Natural killer cell treated with Interleukin-12 subunit alpha and Interleukin-12 subunit beta and Interleukin-15 and Interleukin-18, amount 100 ng/mL, for 72 hours (primary cell): ENCODE results near the gene EIF4EBP3. TPM values are rescaled to one million over a fixed set of nuclear protein-coding genes. Genes with fewer than 3 reads are reported as not detected.

ENCODE experiments used
- ATAC-seq, 2 donors: fragments of 150-1000 bp; cut with Tn5 transposase in 1 of 2; sonication (Bioruptor Pico), chemical (Tn5 transposase) in 1 of 2; 2 replicates each; pipeline ENCODE4 v1.10.0; 2021
- DNase-seq: peaks from one replicate; pipeline ENCODE4 v3.0.0; 2022; ENCODE audit warnings: low spot score
- H3K27ac Mint-ChIP-seq, 2 donors: 1 replicate in 1 of 2; 2 replicates in 1 of 2; pipeline ENCODE4 v1.8.0; 2022; ENCODE audit warnings: mixed read lengths in 2 of 2, mild to moderate bottlenecking in 1 of 2, moderate library complexity in 1 of 2
- H3K27me3 Mint-ChIP-seq, 2 donors: 1 replicate in 1 of 2; 2 replicates in 1 of 2; pipeline ENCODE4 v1.8.0; 2022; ENCODE audit warnings: mixed read lengths in 2 of 2
- H3K36me3 Mint-ChIP-seq: one replicate; pipeline ENCODE4 v1.8.0; 2022; ENCODE audit warnings: mixed read lengths
- H3K4me1 Mint-ChIP-seq, 2 donors: 1 replicate in 1 of 2; 2 replicates in 1 of 2; pipeline ENCODE4 v1.8.0; 2022; ENCODE audit warnings: low read depth in 2 of 2, mixed read lengths in 2 of 2, mild to moderate bottlenecking in 1 of 2
- H3K4me3 Mint-ChIP-seq: one replicate; pipeline ENCODE4 v1.8.0; 2022; ENCODE audit warnings: mixed read lengths
- H3K9me3 Mint-ChIP-seq: 2 replicates; pipeline ENCODE4 v1.8.0; 2022; ENCODE audit warnings: mixed read lengths
- total RNA-seq, 2 donors: library from RNA; stranded (reverse); gene quantifications; one replicate each; pipeline ENCODE4 v1.2.3, GENCODE V29; 2022

EIF4EBP3 gene
- total RNA-seq, 2 donors from 2014 or later, result 7.0 to 8.6 TPM

DNA sequence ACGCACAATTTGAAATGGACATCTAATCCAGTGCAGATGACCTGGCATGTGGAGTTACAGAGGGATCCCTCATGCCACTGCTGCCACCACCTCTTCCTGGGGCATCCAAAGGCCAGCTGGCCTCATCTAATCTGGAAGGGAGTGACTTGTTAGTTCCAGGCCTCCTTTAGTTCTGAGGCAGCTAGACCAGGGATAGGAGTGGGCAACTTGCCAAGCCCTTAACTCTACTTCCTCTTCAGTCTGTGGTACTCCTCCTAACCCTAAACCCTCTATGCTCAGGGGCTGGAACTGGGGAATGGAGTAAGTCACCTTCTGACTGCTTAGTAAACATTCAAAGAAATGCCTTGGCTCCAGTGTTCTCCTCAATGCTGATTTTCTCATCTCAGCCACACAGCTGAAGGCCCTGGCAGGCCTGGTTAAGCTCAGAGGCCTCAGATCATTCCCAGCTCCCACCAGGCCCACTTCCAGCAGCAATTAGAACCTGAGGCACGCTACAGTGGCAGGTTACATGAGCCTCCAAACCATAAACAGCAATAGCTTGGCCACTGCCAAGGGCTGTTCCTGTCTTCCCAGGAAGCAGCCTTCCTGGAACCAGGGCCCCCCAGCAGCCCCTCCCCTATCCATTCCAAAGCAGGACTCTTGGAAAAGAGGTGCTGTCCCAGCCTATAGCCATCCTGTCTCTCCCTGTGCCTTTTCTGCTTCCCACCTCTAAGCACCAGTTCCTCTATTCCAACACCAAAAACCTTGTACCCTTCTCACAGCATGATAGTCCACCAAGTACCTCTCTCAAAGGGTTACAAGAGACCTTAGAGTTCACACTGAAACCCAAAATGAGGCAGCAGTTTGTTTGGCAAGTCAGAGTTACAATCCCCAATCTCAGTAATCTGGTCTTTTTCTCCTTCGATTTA, 2.0 kb downstream of the EIF4EBP3 start:
- Mint-ChIP-seq H3K4me3 (peak overlapping the region; percentile 47), H3K4me1 (peaks cover 45 to 48% of the 10 kb centered on the region in 2 donors), H3K27ac (peak overlapping the region; percentile 37 to 93), H3K9me3 (no peaks in the 10 kb centered on the region), H3K27me3 (no peaks in the 10 kb centered on the region), H3K36me3 (peaks cover 30% of the 10 kb centered on the region)
- no peak for DNase-seq
- ATAC-seq, result no peak

DNA sequence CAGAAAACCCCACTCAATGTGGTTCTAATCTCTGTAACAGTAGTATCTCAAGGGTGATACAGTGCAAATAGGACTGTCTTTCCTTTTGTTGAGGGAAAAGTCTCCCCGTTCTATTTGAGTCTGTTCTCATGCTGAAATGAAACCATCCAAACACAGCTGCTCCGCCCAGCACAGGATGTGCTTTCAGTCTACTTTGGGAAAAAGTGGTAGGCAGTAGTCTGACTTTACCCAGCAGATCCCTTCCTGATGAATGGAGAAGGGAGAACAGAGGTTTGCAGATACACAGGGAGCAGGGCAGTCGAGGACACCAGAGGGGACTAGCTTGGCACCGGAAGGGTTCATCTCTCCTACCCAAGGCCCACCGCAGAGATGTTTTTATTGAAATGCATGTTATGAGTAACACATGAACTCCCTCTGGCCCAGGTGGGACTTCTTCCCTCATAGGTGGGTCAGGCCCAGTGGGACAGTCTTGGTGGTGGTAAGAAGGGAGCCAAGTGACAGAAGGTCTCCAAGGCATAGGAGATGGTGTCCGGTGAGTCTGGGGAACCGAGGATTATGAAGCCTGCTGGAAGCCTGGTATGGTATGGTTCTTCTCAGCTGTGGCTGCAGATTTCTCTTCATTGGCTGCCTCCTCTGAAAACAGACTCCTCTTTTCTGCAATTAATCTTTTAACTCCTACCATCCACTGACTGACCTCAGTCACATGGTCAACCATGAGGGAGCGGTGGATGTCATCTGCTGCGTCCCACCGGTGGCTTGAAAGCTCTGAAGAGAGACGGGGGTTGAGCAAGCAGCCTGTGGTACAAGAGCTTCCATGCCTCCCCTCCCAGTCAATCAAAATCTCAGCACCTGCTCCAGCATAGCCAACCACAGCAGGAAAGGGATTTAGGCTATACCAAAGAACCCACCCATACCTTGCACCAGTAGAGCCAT, 3.0 kb downstream of the EIF4EBP3 start:
- no peak for DNase-seq
- Mint-ChIP-seq H3K4me3 (no peak overlapping the region), H3K4me1 (peaks cover 53 to 55% of the 10 kb centered on the region in 2 donors), H3K9me3 (no peaks in the 10 kb centered on the region), H3K36me3 (peaks cover 29% of the 10 kb centered on the region), H3K27ac (peak overlapping the region; percentile 63 to 79), H3K27me3 (no peaks in the 10 kb centered on the region)
- ATAC-seq, result no peak

DNA sequence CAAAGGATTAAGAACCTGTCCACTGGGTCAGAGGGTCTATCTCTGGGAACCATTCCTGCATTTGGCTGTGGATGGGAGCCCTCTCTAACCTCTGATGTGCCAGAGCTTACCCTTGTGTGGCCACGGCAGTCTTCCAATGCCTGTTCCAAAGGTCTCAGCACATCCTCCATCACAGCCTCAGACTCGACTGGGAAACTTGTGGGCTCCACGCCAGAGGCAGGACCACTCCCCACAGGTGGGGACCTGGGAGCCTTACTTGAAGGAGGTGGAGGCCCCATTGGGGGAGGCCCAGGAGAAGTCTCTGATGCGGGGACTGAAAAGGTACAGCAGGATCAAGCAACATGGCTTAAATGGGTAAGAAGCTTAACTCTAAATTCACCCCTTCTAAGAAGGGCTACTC, 4.4 kb downstream of the EIF4EBP3 start:
- Mint-ChIP-seq H3K4me3 (no peak overlapping the region), H3K36me3 (peaks cover 42% of the 10 kb centered on the region), H3K9me3 (no peaks in the 10 kb centered on the region), H3K4me1 (peaks cover 63 to 68% of the 10 kb centered on the region in 2 donors), H3K27me3 (no peaks in the 10 kb centered on the region), H3K27ac (peak overlapping the region; percentile 60 to 63)
- DNase-seq, result no peak
- no peak for ATAC-seq

DNA sequence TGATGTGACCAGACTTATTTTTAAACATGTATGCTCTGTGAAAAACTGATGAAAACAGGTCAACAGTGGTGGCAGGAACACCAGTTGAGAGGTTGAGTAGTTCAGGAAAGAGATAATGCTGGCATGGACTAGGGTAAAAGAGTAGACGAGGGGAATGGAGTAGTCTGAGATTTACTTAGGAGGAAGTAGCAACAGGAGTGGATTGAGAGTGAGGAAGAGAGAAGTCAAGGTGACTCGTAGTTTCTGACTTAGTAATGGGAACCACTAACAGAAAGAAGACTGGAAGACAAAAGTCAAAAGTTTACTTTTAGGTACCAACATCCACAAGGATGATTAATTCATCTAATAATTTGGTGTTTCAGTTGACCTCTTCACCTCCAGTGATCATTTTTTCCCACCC, 6.2 kb downstream of the EIF4EBP3 start:
- Mint-ChIP-seq H3K4me1 (peaks cover 62 to 70% of the 10 kb centered on the region in 2 donors), H3K27me3 (no peaks in the 10 kb centered on the region), H3K36me3 (peaks cover 42% of the 10 kb centered on the region), H3K9me3 (no peaks in the 10 kb centered on the region), H3K27ac (peak overlapping the region; percentile 53 to 91), H3K4me3 (peak overlapping the region; percentile 89)
- ATAC-seq (no peak), DNase-seq (no peak)

DNA sequence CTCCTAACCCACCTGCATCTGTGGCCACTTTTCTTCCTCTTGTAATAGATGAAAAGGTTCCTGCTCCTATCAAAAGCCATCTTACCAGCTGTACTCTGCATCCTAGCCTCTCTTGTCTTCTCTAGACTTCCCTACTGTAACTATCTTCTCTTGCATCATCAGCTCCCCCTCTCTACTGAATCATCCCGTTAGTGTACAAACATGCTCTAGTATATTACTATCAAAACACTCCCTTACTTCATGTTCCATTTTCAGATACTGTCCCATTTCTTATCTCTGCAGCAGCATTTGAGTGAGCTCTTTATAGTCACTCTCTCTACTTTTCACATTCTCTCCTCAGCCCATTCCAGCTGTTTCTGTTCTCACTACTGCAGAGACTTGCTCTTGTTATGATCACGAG, 7.0 kb downstream of the EIF4EBP3 start:
- H3K4me3 Mint-ChIP-seq, result peak overlapping the region; percentile 89
- H3K36me3 Mint-ChIP-seq, result peaks cover 42% of the 10 kb centered on the region
- ATAC-seq (no peak), DNase-seq (no peak)
- H3K4me1 Mint-ChIP-seq, result peaks cover 54 to 66% of the 10 kb centered on the region in 2 donors
- H3K9me3 Mint-ChIP-seq, result no peaks in the 10 kb centered on the region
- H3K27ac Mint-ChIP-seq, result peak overlapping the region; percentile 53 to 91
- no peaks in the 10 kb centered on the region for H3K27me3 Mint-ChIP-seq

DNA sequence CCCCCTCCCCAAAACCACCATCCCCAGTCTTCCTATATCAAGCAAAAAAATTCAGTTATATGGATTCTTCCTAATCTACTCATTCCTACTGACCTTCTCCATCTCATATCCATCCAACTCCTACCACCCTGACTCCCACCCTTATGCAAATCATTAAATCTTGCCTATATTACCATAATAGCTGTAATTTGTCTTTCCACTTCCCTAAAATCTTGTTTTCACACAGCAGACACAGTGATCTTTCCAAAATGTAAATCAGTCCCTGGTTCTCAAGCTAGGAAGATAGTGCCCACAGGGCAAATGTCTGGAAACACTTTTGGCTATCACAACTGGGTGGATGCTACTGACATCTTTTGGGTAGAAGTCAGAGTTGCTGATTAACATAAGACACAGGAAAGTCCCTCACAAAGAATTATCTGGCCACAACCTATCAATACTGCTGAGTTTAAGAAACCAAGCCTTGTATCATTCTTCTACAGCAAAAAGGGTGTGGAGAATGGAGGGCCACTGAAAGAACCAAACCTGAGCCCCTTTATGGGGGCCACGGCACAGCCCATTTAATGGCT, 8.4 kb downstream of the EIF4EBP3 start:
- H3K9me3 Mint-ChIP-seq, result no peaks in the 10 kb centered on the region
- H3K27me3 Mint-ChIP-seq, result no peaks in the 10 kb centered on the region
- H3K36me3 Mint-ChIP-seq, result peaks cover 33% of the 10 kb centered on the region
- H3K27ac Mint-ChIP-seq, result peak overlapping the region; percentile 53 to 91
- H3K4me1 Mint-ChIP-seq, result peaks cover 48 to 58% of the 10 kb centered on the region in 2 donors
- ATAC-seq (no peak), DNase-seq (no peak)
- peak overlapping the region; percentile 89 for H3K4me3 Mint-ChIP-seq

DNA sequence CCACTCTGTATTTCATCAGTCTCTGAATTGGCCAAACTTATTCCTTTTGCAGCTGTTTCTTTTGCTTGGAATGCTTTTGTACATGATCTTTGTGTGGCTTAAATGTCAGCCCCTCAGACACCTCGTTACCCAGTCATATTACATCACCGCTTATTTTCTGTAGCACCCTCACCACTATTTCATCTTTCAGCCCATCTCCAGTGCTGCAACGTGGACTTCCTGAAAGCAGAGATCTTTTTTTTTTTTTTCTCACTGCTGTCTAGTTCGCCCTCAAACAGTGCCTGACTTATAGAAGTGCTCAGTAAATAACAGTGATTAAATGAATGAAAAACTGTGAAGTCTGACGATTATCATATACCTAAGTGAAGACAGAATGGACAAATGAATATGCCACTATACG, 9.0 kb downstream of the EIF4EBP3 start:
- H3K4me1 Mint-ChIP-seq, result peaks cover 45 to 54% of the 10 kb centered on the region in 2 donors
- H3K4me3 Mint-ChIP-seq, result peak overlapping the region; percentile 89
- peak overlapping the region; percentile 53 to 91 for H3K27ac Mint-ChIP-seq
- peaks cover 28% of the 10 kb centered on the region for H3K36me3 Mint-ChIP-seq
- no peaks in the 10 kb centered on the region for H3K27me3 Mint-ChIP-seq
- DNase-seq, result no peak
- ATAC-seq, result peak; percentile 34 to 42
- H3K9me3 Mint-ChIP-seq, result no peaks in the 10 kb centered on the region

DNA sequence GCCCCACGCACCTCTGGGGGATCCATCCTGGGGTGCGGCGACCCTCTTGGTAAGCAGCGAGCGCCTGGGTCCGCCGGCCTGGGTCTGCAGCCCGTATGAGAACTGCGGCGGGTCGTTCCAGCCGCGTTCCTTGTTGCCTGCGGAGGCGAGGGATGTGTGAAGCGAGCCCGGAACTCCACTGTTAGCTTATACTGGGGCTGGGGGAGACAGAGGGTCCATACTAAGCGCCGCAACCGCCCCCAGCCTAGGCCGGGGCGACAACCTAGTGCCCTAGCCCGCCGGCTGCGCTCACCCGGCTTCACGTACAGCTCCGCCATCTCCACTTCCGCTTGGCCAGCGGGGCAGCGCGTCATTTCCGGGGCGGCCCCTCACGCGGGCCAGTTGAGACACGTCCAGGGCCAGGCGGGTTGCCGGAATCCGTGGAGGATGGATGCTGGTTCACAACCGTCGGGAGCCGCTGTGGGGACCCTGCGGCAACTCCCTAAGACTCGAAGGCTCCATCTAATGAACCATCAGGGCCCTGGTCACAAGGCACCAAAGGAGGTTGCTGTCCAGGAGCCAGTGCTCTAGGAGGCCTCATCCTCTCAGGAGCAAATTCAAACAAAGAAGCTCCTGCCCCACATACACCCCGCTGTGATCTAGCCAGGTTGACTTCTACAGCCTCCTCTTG, 9.8 kb downstream of the EIF4EBP3 start, which contains the start of gene SRA1:
Gene SRA1 (minus strand): TSS at position 338 of the 670 bp plus-strand sequence. CDS start 21 bp downstream, at position 317.
- H3K36me3 Mint-ChIP-seq, result peaks cover 27% of the 10 kb centered on the region
- ATAC-seq, result peak; percentile 97
- peak within 1 kb of the TSS; percentile 89 for H3K4me3 Mint-ChIP-seq
- H3K4me1 Mint-ChIP-seq, result peaks cover 44 to 50% of the 10 kb centered on the region in 2 donors
- peak within 1 kb of the TSS; percentile 53 to 91 for H3K27ac Mint-ChIP-seq
- DNase-seq, result peak; percentile 95
- H3K27me3 Mint-ChIP-seq, result no peaks in the 10 kb centered on the region
- H3K9me3 Mint-ChIP-seq, result no peaks in the 10 kb centered on the region

DNA sequence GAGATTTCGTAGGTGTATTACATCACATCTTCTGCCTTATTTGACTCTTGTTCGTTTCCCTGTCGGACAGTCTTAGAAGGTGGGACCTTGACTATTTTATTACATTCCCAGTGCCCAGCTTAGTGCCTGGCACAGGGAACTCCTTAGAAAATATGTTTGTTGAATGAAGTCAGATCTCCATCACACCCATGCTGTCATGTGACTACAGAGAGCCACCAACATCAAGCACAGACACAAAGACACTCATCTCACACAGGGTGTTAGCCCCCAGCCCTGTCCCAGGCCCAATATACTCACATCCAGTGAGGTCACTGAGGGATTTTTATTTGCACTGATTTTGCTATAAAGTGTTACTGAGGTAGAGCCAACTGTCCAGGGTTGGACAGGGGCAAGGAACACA, 10.5 kb downstream of the EIF4EBP3 start:
- ATAC-seq, result no peak
- no peaks in the 10 kb centered on the region for H3K9me3 Mint-ChIP-seq
- peaks cover 23% of the 10 kb centered on the region for H3K36me3 Mint-ChIP-seq
- peaks cover 45 to 46% of the 10 kb centered on the region in 2 donors for H3K4me1 Mint-ChIP-seq
- H3K27me3 Mint-ChIP-seq, result no peaks in the 10 kb centered on the region
- DNase-seq, result no peak
- peak overlapping the region; percentile 53 to 91 for H3K27ac Mint-ChIP-seq
- H3K4me3 Mint-ChIP-seq, result peak overlapping the region; percentile 89

DNA sequence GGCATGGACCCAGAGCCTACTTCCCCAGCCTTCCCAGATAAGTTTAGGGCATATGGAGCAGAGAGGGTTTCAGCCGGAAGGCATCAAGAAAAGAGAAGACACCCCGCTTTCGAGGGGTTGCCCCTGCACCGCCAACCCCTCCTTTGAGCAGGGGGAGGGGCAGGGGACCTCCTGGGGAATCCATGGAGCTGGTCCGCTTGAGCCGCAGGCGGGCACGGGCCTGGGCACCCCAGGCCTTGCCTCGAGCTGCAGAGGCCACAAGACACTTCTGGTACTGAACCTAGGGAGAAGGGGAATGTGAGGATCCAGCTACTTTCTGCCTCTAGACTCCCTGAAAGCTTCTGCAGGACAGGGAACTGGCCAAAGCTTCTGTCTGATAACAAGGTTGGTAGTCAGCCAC, 11.1 kb downstream of the EIF4EBP3 start:
- ATAC-seq (no peak), DNase-seq (no peak)
- no peak overlapping the region for H3K4me3 Mint-ChIP-seq
- peak overlapping the region in 1 of 2 donors; percentile 91 for H3K27ac Mint-ChIP-seq
- peaks cover 21% of the 10 kb centered on the region for H3K36me3 Mint-ChIP-seq
- peaks cover 39 to 41% of the 10 kb centered on the region in 2 donors for H3K4me1 Mint-ChIP-seq
- H3K9me3 Mint-ChIP-seq, result no peaks in the 10 kb centered on the region
- H3K27me3 Mint-ChIP-seq, result no peaks in the 10 kb centered on the region

DNA sequence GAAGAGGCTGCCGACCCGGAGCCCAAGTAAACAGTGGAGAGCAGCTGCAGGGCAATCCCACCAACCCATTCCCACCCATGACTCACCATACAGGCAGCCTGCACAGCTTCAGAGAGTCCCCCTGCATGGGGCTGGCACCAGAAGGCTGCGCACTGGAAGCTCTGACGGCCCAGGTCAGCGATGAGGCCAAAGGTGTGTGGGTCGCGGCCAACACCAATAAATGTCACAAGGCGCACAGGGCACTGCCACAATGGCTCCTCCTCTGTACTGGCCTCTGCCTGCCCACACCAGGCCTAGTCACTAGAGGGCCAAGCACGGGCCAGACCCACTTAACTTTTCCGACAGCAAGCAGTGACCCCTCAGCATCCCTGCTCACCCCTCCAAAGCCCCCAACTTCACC, 12.8 kb downstream of the EIF4EBP3 start:
- Mint-ChIP-seq H3K27me3 (no peaks in the 10 kb centered on the region), H3K36me3 (peaks cover 18% of the 10 kb centered on the region), H3K9me3 (no peaks in the 10 kb centered on the region), H3K27ac (no peak overlapping the region), H3K4me1 (peaks cover 32 to 34% of the 10 kb centered on the region in 2 donors), H3K4me3 (no peak overlapping the region)
- DNase-seq (no peak), ATAC-seq (no peak)

DNA sequence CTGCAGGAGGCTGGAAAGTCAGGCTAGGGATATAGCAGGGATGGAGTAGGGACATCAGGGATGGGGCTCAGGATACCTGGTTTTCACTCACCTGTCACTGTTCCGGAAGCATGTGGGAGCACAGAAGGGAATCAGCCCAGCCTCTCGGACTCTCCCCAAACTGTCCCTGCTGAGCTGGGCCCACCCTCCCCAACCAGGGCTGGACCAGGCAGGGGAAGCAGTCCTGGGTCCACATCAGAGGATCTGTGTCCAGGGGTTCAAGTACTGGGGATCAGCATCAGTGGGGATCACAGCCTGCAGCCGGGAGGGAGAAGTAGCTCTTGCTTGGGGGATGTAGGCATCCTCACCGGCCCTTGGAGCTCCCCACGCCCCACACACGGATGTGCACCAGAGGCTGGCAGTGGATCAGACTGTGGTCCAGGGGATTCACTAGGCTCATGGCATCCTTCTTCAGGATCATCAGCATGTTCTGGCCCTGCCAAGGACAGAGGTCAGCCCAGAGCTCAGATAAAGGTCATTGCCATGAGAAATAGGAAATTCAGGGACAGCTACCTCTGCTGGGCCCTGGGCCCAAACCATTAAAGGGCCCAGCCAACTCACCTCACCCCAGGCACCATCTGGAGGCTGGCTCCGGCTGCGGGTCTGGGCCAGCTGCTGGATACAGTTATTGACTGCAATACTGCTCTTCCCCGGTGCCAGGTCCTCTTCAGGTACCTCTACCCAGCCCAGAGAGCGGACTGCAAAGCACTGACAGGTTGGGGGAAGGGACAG, 14.5 kb downstream of the EIF4EBP3 start:
- Mint-ChIP-seq H3K9me3 (no peaks in the 10 kb centered on the region), H3K4me1 (peaks cover 30% of the 10 kb centered on the region in 2 donors), H3K27me3 (no peaks in the 10 kb centered on the region), H3K27ac (peak overlapping the region in 1 of 2 donors; percentile 73), H3K4me3 (no peak overlapping the region), H3K36me3 (peaks cover 5% of the 10 kb centered on the region)
- no peak for ATAC-seq
- DNase-seq, result no peak
